Measurements from ENCODE around the gene NAALADL2.

DNA sequence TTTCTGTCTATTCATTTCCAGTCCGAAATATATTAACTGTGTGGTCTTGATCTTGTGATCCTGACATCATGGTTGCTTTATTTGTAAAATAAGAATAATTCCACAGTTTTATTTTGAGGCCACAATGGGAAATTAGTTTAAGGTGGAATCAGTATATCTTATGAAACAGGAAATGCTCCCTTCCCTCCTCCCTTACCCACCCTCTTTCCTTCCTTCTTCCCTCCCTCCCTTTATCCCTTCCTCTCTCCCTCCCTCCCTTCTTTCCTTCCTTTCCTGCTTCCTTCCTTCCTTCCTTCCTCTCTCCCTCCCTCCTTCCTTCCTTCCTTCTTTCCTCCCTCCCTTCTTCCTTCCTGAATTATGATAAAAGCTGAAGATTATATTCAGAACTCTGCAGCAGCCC, 452.3 kb downstream of the NAALADL2 start:
- TF ChIP-seq, protein P1, sequence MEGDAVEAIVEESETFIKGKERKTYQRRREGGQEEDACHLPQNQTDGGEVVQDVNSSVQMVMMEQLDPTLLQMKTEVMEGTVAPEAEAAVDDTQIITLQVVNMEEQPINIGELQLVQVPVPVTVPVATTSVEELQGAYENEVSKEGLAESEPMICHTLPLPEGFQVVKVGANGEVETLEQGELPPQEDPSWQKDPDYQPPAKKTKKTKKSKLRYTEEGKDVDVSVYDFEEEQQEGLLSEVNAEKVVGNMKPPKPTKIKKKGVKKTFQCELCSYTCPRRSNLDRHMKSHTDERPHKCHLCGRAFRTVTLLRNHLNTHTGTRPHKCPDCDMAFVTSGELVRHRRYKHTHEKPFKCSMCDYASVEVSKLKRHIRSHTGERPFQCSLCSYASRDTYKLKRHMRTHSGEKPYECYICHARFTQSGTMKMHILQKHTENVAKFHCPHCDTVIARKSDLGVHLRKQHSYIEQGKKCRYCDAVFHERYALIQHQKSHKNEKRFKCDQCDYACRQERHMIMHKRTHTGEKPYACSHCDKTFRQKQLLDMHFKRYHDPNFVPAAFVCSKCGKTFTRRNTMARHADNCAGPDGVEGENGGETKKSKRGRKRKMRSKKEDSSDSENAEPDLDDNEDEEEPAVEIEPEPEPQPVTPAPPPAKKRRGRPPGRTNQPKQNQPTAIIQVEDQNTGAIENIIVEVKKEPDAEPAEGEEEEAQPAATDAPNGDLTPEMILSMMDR (conservative IDR thresholded peaks at IDR 0.05 in 1 of 2, IDR thresholded peaks at IDR 0.05 in 1 of 2; ENCODE audit: low read depth in 1 of 2, low read length in 2 of 2), result no peak
- no peak for TF ChIP-seq EZH2 (IDR thresholded peaks at IDR 0.05; ENCODE audit: low read length, missing control alignments)
